IMR-90 (cell line): ENCODE results near the gene VCL. TPM values are rescaled to one million over a fixed set of nuclear protein-coding genes. Genes with fewer than 3 reads are reported as not detected.

Experiments
- ATAC-seq: fragments of 200-7000 bp; cut with Tn5 transposase; 2 replicates; pipeline ENCODE4 v1.9.1; 2020; ENCODE audit warnings: low read depth, mild to moderate bottlenecking, moderate library complexity
- BruUV-seq: library from RNA; stranded (reverse); fragments of 400-500 nt; replicated peaks from 2 replicates; lab custom pipeline; 2021; lab: Mats Ljungman, UMichigan
- CTCF ChIA-PET: fragments of 300-600 bp; formaldehyde crosslinking; extraction: SDS; loops from one replicate; lab custom pipeline; 2021; ENCODE audit warnings: antibody characterized with exemption; lab: Yijun Ruan, JAX
- POLR2A ChIA-PET: fragments of 300-600 bp; sonication (Branson Sonifier 250); formaldehyde crosslinking; loops from one replicate; lab custom pipeline; 2022; ENCODE audit warnings: antibody characterized with exemption; ENCODE audit not compliant: unreplicated experiment; lab: Charles Lee
- DNase-seq: peaks from one replicate; pipeline ENCODE4 v3.0.0; 2013
- H2AFZ ChIP-seq: replicated peaks from 2 replicates; pipeline ENCODE3; 2013; ENCODE audit warnings: low read length, mild to moderate bottlenecking; ENCODE audit not compliant: poor library complexity
- H2AK5ac ChIP-seq: 2 replicates; pipeline ENCODE4 v1.6.1; 2013; ENCODE audit warnings: low read depth, low read length, inconsistent platforms
- H2AK9ac ChIP-seq: replicated peaks from 2 replicates; pipeline ENCODE3; 2013; ENCODE audit warnings: mild to moderate bottlenecking, low read depth, low read length, moderate library complexity; ENCODE audit not compliant: poor library complexity
- H2BK120ac ChIP-seq: 2 replicates; pipeline ENCODE4 v1.6.1; 2013; ENCODE audit warnings: low read depth, low read length, inconsistent platforms
- H2BK15ac ChIP-seq: 3 replicates; pipeline ENCODE4 v1.6.1; 2013; ENCODE audit warnings: low read depth, low read length, inconsistent platforms
- H2BK20ac ChIP-seq: 2 replicates; pipeline ENCODE4 v1.6.1; 2013; ENCODE audit warnings: low read depth, mild to moderate bottlenecking, inconsistent platforms, low read length, moderate library complexity
- H2BK5ac ChIP-seq: 2 replicates; pipeline ENCODE4 v1.6.1; 2013; ENCODE audit warnings: mild to moderate bottlenecking, low read depth, low read length, inconsistent platforms; ENCODE audit not compliant: poor library complexity, severe bottlenecking
- H3K14ac ChIP-seq: replicated peaks from 2 replicates; pipeline ENCODE4 v1.6.1; 2013; ENCODE audit warnings: low read depth, low read length, inconsistent platforms
- H3K18ac ChIP-seq: 2 replicates; pipeline ENCODE4 v1.6.1; 2013; ENCODE audit warnings: low read depth, low read length, control low read depth
- H3K23ac ChIP-seq: 2 replicates; pipeline ENCODE4 v1.6.1; 2013; ENCODE audit warnings: low read depth, low read length, inconsistent platforms
- H3K27ac ChIP-seq: 2 replicates; pipeline ENCODE4 v1.5.1; 2013; ENCODE audit warnings: mild to moderate bottlenecking, control low read depth, low read length; ENCODE audit not compliant: insufficient read depth
- H3K27me3 ChIP-seq: 2 replicates; pipeline ENCODE4 v1.6.1; 2013; ENCODE audit warnings: low read length; ENCODE audit not compliant: control insufficient read depth, insufficient read depth
- H3K36me3 ChIP-seq: 2 replicates; pipeline ENCODE4 v1.6.1; 2013; ENCODE audit warnings: low read length, mixed read lengths; ENCODE audit not compliant: control insufficient read depth, insufficient read depth
- H3K4ac ChIP-seq: 2 replicates; pipeline ENCODE4 v1.6.1; 2013; ENCODE audit warnings: low read depth, low read length, inconsistent platforms
- H3K4me1 ChIP-seq: 2 replicates; pipeline ENCODE4 v1.6.1; 2013; ENCODE audit warnings: low read length, mixed read lengths; ENCODE audit not compliant: control insufficient read depth, insufficient read depth
- H3K4me2 ChIP-seq: 2 replicates; pipeline ENCODE4 v1.6.1; 2013; ENCODE audit warnings: low read depth, mild to moderate bottlenecking, control low read depth, low read length, moderate library complexity
- H3K4me3 ChIP-seq: 2 replicates; pipeline ENCODE4 v1.5.1; 2013; ENCODE audit warnings: low read depth, mild to moderate bottlenecking, control low read depth, low read length, moderate library complexity; ENCODE audit not compliant: insufficient read depth
- H3K56ac ChIP-seq: 2 replicates; pipeline ENCODE4 v1.6.1; 2013; ENCODE audit warnings: low read length, inconsistent platforms; ENCODE audit not compliant: insufficient read depth; ENCODE audit errors: extremely low read depth
- H3K79me1 ChIP-seq, 2 experiments: 2 replicates each; pipeline ENCODE4 v1.6.1; 2013; ENCODE audit warnings: low read length in 2 of 2, inconsistent platforms in 1 of 2, low read depth in 1 of 2
- H3K9ac ChIP-seq: 2 replicates; pipeline ENCODE4 v1.6.1; 2013; ENCODE audit warnings: low read depth, low read length, control low read depth
- H3K9me1 ChIP-seq: 2 replicates; pipeline ENCODE4 v1.6.1; 2013; ENCODE audit warnings: low read length, inconsistent platforms; ENCODE audit not compliant: insufficient read depth
- H3K9me3 ChIP-seq: 2 replicates; pipeline ENCODE4 v1.6.1; 2013; ENCODE audit warnings: low read length; ENCODE audit not compliant: control insufficient read depth, insufficient read depth
- H4K20me1 ChIP-seq: 2 replicates; pipeline ENCODE4 v1.6.1; 2013; ENCODE audit warnings: low read length, inconsistent platforms; ENCODE audit not compliant: insufficient read depth
- H4K5ac ChIP-seq: 2 replicates; pipeline ENCODE4 v1.6.1; 2013; ENCODE audit warnings: mild to moderate bottlenecking, low read depth, low read length, control low read depth
- H4K8ac ChIP-seq, 2 experiments: 2 replicates each; pipeline ENCODE4 v1.6.1; 2013; ENCODE audit warnings: low read depth in 2 of 2, low read length in 2 of 2, control low read depth in 1 of 2, inconsistent platforms in 1 of 2
- H4K91ac ChIP-seq: 2 replicates; pipeline ENCODE4 v1.6.1; 2013; ENCODE audit warnings: low read depth, low read length, inconsistent platforms; ENCODE audit not compliant: insufficient read depth
- CEBPB ChIP-seq: IDR thresholded peaks from 2 replicates; pipeline ENCODE4 v1.6.1; 2012; ENCODE audit warnings: low read depth, low read length, improper control_type of control experiment
- WGBS, 2 experiments: methylation state at CpG; one replicate each; pipeline versions ENCODE4 v1.1.5 to v1.1.7; 2013; ENCODE audit warnings: missing lambda C conversion rate in 2 of 2; ENCODE audit not compliant: insufficient read length in 1 of 2; ENCODE audit errors: extremely low coverage in 2 of 2; 5-methylcytosine and 5-hydroxymethylcytosine counted together
- dilution Hi-C: fragments of 300-500 bp; cut with HindIII; formaldehyde crosslinking; loops from one replicate; pipeline ENCODE4 v1.14.3; 2018; ENCODE audit warnings: low sequenced_read_pairs; ENCODE audit not compliant: unreplicated experiment
- in situ Hi-C: fragments of 300-500 bp; cut with MboI; formaldehyde crosslinking; loops from 3 replicates; pipeline ENCODE4 v1.14.3; 2019; ENCODE audit warnings: low sequenced_read_pairs, inconsistent platforms, mixed read lengths
- intact Hi-C: fragments of 100-400 bp; cut with micrococcal nuclease; formaldehyde crosslinking; loops from 2 replicates; pipeline ENCODE4 v1.10.0; 2022
- polyA plus RNA-seq, 3 experiments: library from polyadenylated mRNA; depleted of rRNA; stranded (reverse); fragments of >200 nt; gene quantifications; 2 replicates each; pipeline ENCODE4 v1.2.3, GENCODE V29; 2012; ENCODE audit warnings: low replicate concordance in 1 of 3
- total RNA-seq: library from RNA; depleted of rRNA; stranded (reverse); fragments of >200 nt; gene quantifications from 2 replicates; pipeline ENCODE4 v1.2.3, GENCODE V29; 2012

Gene VCL
- total and polyA plus RNA-seq, 2 of the 4 experiments (the other 2 are of a cell fraction), result 227 to 283 TPM

- Histone ChIP-seq H3K4ac (no peak overlapping the region), H3K4me2 (no peak overlapping the region), H3K9me3 (peaks cover 2% of the 10 kb centered on the region; the same call in 1 of the 2 replicates), H2BK120ac (no peak overlapping the region), H3K14ac (no peak overlapping the region), H3K27ac (no peak overlapping the region), H2BK15ac (no peak overlapping the region), H3K4me3 (no peak overlapping the region), H3K36me3 (no peaks in the 10 kb centered on the region), H2AFZ (no peak overlapping the region), H3K18ac (no peak overlapping the region), H3K23ac (no peak overlapping the region), H3K9me1 (no peaks in the 10 kb centered on the region), H2AK5ac (no peak overlapping the region), H3K9ac (no peak overlapping the region), H4K8ac (no peak overlapping the region), H3K4me1 (no peaks in the 10 kb centered on the region), H2BK5ac (no peak overlapping the region), H3K27me3 (no peaks in the 10 kb centered on the region), H4K5ac (no peak overlapping the region), H3K56ac (no peak overlapping the region), H4K20me1 (no peaks in the 10 kb centered on the region), H2AK9ac (no peak overlapping the region), H2BK20ac (no peak overlapping the region), H3K79me1 (no peaks in the 10 kb centered on the region), H4K91ac (no peak overlapping the region)
- ChIA-PET POLR2A (no interaction called here), CTCF (interaction anchor here (1.5 kb wide), 1 partner anchor 10 kb away, joined by 3 read pairs; no protein-coding TSS in a partner anchor)
- in situ Hi-C loops, result no loop called here
- intact Hi-C loops, result no loop called here
- no peak for ATAC-seq
- DNase-seq, result no peak
- no peak for TF ChIP-seq CEBPB
- BruUV-seq, result no TSS peak
- dilution Hi-C loops, result no loop called here
- WGBS, 2 experiments, result no CpG with 5 or more reads among the region's 4 CpGs
Measured at GRCh38 chr10:73975388-73975787, 22.5 kb upstream of the VCL start.
